Stimulated activated CD4-positive, alpha-beta T cell treated with anti-CD3 and anti-CD28 coated beads, Interleukin-2, amount 100 ng/mL, for 24 hours (primary cell): ENCODE results near the gene RPS26.
"Not testable (repeated sequence)": the region's sequence is repeated elsewhere in the genome, so short reads cannot be mapped to it uniquely, and the experiment has no call there.

ENCODE experiments used
- DNase-seq, 2 donors: peaks; one replicate each; pipeline ENCODE4 v3.0.0-alpha.2; 2020

RPS26 gene

DNA sequence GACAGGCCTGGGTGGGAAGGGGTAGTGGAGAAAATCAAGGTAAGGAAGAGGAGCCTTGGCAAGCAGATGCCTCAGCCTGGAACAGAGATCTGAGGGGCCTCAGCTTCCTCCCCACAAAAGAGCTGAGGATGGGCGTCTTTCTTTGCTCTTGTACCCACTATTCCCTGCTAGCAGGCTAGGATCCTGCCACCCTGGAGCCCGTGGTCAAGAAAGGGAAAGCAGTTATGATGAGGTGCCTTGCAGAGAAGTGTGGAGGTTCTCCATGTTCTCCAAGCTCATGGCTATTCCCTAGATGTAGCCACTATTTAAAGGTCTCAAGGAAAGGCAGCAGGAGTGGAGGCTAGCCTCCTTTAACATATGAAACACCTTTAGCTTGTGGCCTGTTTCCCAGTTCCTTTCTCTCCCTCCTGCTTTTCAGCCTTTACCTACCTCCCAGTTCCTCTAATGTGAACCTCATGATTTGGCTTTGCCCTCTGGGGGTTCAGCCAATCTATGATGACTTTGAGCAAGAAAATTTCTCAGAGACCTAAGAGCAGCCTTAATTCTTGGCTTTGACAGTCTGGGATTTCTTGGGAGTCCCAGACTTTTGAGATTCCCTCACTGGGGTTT, 19.7 kb upstream of the RPS26 start:
- DNase-seq: no peak

DNA sequence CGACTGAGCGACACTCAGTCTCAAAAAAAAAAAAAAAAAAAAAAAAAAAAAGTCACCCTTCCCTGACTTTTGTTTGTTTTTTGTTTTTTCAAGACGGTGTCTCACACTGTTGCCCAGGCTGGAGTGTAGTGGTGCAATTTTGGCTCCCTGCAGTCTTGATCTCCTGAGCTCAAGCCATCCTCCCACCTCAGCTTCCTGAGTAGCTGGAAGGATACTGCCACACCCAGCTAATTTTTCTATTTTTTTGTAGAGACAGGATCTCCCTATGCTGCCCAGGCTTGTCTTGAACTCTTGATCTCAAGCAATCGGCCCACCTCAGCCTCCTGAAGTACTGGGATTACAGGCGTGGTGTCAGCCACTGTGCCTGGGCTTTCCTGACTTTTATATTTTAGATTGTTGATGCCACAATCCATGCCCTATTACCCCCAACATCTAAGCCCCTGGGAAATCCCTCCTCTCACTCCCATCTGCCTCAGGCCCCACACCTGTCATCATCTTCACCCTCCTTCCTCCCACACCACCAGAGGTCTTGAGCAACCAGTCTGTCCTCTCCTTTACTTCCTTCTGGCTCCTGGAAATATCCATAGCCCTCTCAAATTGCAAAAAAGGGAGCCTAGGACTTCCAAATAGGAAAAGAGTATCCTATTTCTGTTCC, 13.1 kb upstream of the RPS26 start:
- DNase-seq: no peak

DNA sequence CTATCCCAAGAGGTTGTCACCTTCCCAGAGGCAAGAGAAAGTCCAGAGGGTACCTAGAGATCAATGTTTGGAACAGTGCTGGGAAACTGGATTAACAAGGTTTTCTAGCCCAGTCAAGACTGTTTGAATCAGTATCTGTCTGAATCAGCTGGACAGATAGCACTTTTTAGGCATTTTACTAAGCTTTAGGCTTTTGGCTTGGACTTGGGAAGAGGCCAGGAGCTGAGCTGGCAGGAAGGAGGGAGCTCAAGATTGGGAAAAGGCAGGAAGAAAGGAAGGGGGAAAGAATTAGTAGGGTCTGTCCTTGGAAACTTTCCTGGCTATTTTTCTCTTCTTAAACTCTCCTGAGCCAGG, 12.6 kb upstream of the RPS26 start:
- no peak for DNase-seq

DNA sequence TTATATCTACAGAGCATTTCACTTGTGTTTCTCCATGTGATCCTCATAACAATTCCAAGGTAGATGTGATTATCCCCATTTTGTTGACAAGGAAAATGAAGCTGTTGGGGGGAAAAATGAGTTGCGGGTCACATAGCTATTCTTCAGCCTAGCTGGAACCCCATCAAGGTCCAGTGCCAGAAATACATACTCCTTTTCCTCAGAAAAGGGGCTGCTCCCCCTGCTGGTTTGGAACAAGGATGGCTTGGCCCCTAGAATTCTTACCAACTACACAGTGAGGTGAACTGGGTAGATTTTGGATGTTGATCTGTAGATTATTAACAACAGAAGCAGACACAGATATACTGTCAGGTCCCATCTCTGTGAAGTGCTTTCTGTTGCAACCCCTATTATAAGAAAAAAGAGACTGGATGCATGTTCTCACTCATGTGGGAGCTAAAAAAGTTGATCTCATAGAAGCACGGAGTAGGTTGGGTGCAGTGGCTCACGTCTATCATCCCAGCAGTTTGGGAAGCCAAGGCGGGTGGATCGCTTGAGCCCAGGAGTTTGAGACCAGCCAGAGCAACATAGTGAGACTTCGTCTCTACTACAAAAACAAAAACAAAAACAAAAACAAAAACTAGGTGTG, 11.9 kb upstream of the RPS26 start:
- DNase-seq: peak in 1 of 2 donors; percentile 57

DNA sequence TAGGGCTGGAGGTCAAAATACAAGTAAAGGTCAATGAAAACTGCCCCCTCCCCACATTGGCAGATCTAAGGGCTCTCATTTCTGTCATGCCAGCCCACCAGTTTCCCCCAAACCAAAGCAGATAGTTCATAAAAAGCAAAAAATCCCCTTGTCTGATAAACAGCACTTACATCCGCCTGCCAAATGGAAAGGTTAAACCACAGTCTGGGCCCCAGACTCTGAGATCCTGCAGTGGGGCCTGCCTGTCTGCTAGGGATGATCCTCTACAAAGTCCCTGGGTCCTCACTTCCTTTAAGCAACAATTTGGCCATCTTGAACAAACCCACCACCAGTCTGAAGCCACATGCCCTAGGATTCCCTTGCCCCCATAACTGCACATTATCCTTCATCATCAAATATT, 9.7 kb upstream of the RPS26 start:
- DNase-seq: no peak

DNA sequence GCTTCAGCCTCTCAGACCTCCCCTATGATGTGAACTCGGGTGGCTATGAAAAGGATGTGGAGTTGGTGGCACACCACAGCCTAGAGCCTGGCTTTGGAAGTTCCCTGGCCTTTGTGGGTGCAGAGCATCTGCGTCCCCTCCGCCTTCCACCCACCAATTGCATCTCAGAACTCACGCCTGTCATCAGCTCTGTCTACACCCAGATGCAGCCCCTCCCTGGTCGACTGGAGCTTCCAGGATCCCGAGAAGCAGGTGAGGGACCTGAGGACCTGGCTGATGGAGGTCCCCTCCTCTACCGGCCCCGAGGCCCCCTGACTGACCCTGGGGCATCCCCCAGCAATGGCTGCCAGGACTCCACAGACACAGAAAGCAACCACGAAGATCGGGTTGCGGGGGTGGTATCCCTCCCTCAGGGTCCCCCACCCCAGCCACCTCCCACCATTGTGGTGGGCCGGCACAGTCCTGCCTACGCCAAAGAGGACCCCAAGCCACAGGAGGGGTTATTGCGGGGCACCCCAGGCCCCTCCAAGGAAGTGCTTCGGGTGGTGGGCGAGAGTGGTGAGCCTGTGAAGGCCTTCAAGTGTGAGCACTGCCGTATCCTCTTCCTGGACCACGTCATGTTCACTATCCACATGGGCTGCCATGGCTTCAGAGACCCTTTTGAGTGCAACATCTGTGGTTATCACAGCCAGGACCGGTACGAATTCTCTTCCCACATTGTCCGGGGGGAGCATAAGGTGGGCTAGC, 7.0 kb upstream of the RPS26 start:
- no peak for DNase-seq

DNA sequence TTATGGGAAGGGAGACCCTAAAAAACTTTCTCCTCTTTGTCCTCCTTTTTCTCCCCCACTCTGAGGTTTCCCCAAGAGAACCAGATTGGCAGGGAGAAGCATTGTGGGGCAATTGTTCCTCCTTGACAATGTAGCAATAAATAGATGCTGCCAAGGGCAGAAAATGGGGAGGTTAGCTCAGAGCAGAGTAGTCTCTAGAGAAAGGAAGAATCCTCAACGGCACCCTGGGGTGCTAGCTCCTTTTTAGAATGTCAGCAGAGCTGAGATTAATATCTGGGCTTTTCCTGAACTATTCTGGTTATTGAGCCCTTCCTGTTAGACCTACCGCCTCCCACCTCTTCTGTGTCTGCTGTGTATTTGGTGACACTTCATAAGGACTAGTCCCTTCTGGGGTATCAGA, 4.6 kb upstream of the RPS26 start:
- DNase-seq: no peak

DNA sequence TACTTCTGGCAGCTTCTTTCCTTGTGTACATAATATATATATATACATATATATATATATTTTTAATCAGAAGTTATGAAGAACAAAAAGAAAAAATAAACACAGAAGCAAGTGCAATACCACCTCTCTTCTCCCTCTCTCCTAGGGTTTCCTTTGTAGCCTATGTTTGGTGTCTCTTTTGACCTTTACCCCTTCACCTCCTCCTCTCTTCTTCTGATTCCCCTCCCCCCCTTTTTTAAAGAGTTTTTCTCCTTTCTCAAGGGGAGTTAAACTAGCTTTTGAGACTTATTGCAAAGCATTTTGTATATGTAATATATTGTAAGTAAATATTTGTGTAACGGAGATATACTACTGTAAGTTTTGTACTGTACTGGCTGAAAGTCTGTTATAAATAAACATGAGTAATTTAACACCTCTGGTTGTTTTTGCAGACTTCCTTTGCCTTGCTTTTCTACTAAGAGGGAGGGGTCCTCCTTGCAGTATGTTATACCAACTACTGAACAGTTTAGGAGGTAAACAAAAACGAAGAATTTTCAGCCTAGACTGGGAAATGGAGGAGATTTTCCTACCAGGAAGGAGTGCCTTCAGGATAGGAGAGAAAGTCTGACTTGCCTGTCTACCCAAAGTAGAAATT, 3.6 kb upstream of the RPS26 start:
- no peak for DNase-seq

DNA sequence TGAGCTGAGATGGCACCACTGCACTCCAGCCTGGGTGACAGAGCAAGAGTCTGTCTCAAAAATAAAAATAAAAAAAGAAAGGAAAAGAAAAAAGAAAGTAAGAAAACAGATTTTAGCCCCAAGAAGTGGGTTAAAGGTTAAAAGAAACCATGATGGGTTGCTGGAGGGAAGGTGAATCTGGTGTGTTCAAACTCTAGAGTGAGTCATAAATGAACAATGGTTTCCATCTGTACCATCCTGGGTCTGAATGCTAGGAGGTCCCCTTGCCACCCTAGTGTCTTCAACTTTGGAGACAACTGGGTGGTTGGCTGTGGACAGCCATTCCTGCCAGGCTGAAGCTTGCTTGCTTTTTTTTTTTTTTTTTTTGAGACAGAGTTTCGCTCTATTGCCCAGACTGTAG, 1.6 kb upstream of the RPS26 start:
- DNase-seq: no peak

DNA sequence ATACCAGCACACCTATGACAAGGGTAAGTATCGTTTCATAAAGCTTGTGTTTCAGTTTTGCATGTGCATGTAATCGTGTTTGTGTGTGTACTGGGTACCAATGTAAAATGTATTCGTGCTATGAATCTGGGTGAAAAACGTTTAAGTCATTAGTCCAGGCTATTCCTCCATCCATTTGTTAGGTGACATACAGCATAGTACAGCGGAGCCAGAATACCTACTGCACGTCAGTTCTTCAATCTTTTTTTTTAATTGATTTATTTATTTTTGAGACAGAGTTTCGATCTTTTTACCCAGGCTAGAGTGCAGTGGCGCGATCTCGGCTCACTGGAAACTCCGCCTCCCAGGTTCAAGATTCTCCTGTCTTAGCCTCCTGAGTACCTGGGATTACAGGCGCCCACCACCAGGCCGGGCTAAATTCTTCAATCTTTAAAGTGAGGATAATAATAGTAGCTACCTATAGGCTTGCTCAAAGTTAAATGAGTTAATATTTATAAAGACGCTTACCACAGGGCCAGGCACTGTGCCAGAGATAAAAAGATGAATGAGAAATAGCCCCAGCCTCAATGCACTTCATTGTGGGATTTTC, 661 bp upstream of the RPS26 start:
- no peak for DNase-seq

DNA sequence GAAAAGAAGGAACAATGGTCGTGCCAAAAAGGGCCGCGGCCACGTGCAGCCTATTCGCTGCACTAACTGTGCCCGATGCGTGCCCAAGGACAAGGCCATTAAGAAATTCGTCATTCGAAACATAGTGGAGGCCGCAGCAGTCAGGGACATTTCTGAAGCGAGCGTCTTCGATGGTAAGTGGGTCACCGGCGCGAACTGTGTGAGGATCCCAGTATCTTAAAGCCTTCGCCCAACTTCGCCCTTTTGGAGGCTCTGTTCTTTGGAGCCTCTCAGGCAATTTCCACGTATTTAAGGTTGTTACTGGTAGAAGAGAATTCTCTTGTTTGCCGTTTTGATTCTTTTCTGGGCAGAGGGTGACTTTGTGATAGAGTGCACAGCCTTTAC, 704 bp downstream of the RPS26 start:
- DNase-seq: not testable (repeated sequence)

DNA sequence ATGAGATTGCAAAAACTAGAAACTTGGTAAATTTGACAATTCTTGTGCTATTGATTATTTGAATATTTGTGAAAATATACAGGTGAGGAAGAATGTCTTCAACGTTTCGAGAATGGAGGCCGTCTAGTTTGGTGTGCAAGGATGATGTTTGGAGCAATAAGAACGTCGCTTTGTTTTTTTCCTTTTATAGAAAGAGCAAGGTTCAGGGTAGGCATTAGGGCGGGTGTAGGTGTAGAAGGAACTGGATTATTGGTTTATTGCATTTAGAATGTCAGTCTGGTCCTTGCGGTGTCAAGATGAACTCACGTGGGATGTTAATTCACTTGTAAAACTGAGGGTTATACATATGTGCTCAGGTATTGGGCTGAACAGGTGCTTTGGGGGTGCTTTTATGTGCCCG, 1.1 kb downstream of the RPS26 start:
- no peak for DNase-seq

DNA sequence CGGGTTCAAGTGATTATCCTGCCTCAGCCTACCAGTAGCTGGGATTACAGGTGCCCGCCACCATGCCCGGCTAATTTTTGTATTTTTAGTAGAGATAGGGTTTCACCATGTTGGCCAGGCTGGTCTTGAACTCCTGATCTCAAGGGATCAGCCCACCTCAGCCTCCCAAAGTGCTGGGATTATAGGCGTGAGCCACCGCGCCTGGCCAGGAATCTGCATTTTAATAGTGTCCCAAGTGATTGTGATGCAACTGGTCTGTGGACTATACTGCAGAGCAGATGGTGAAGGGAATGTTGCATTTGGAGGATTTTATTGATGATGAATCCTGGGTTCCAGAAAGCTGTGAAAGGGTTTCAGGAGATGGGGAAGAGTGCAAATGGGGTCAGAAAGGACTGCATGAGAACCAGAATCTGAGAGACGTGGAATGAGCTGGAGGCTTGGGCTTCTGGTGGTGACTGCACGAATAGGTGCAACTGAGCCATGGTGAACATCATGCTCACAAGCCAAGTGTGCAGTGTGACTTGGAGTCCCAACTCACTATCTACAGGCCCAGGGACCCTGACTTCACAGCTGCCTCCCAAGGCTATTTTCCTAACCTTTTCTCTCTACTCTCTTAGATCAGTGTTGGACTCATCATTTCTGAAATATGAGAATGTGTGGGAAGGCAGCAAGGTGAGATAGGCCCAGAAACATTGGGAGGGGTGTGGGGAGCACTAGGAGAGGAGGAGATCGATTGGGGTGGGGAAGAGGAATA, 4.5 kb downstream of the RPS26 start:
- peak in 1 of 2 donors; percentile 25 for DNase-seq

DNA sequence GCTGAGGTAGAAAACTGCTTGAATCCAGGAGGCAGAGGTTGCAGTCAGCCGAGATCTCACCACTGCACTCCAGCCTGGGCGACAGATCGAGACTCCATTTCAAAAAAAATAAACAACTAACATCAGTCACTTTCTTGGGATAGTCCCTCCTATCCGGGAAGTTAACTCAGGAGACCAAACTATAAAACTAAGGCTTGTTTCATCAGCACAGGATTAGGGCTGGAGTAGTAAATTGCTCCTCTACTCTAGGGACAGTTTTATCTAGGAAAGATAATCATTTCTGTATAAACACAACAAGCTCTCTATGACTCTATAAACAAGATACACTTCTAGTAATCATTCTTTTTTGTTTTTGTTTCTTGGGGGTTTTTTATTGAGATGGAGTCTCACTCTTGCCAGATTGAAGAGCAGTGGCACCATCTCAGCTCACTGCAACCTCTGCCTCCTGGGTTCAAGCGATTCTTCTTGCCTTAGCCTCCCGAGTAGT, 11.7 kb downstream of the RPS26 start:
- no peak for DNase-seq

DNA sequence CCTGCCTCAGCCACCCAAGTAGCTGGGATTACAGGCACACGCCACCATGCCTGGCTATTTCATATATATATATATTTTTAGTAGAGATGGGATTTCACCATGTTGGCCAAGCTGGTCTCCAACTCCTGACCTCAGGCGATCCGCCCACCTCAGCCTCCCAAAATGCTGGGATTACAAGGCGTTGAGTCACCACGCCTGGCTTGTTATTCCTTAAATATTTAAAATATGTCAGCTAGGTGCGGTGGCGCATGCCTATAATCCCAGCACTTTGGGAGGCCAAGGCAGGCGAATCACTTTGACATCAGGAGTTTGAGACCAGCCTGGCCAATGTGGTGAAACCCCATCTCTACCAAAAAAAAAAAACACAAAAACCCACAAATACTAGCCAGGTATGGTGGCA, 18.2 kb downstream of the RPS26 start:
- DNase-seq: not testable (repeated sequence)

DNA sequence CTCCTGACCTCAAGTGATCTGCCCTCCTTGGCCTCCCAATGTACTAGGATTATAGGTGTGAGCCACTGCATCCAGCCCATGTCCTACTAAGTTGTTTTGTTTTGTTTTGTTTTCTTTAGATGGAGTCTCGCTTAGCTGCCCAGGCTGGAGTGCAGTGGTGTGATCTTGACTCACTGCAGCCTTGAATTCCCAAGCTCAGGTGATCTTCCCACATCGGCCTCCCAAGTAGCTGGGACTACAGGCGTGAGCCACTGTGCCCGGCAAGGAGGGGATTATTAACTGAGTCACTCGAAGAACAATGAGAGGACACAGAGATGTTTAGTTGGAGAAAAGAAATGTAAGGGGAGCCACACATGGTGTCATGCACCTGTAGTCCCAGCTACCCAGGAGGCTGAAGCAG, 20.3 kb downstream of the RPS26 start:
- DNase-seq: no peak

DNA sequence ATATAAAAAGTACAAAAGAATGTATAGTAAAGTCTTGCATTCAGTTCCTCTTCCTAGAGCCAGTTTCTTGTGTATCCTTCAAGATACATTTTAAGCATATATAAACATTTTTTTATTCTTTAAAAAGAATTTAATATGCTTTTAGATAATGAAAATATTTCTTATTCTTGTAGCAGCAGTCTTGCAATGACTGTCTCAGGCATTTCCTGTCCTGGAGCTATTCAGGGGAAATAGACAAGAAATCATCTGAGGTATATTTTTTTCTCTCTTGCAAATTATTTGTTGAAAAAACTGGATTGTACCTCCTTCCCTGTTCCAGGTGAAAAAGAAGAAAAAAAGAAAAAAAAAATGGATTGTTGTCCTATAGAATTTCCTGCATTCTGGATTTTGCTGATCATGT, 21.3 kb downstream of the RPS26 start:
- DNase-seq: no peak

DNA sequence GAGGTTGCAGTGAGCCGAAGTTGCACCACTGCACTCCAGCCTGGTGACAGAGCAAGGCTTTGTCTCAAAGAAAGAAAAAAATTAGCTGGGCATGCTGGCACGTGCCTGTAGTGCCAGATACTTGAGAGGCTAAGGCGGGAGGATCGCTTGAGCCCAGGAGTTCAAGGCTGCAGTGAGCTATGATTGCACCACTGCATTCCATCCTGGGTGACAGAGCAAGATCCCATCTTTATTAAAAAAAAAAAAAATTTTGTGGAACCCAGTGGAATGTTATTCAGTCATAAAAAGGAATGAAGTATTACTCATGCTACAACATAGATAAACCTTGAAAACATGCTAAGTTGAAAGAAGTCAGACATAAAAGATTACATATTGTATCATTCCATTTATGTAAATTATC, 29.9 kb downstream of the RPS26 start:
- DNase-seq: no peak

DNA sequence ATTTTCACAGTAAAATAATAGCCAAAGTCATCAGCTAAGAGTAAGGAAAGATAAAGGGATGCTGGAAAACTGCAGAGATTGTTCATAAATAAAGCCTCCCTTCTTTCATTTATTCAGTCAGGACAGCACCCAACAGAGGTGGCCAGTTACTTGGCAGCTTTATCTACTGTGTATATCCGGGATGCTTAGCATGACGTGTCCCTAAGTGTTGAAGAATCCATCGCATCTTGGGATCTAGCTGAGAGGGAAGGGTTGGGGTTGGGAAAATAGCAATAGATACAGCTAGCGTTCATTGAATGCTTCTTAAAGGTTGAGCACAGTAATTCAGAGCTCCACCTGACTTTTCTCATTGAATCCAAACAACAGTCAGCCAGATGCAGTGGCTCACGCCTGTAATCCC, 32.7 kb downstream of the RPS26 start:
- DNase-seq: no peak

DNA sequence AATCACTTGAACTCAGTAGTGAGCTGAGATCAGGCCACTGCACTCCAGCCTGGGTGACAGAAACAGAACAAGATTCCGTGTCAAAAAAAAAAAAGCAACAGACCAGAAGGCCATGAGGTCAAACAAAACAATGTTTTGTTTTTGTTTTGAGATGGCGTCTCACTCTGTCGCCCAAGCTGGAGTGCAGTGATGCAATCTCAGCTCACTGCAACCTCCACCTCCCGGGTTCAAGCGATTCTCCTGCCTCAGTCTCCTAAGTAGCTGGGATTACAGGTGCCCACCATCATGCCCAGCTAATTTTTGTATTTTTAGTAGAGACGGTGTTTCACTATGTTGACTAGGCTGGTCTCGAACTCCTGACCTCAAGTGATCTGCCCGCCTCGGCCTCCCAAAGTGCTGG, 36.2 kb downstream of the RPS26 start:
- not testable (repeated sequence) for DNase-seq

DNA sequence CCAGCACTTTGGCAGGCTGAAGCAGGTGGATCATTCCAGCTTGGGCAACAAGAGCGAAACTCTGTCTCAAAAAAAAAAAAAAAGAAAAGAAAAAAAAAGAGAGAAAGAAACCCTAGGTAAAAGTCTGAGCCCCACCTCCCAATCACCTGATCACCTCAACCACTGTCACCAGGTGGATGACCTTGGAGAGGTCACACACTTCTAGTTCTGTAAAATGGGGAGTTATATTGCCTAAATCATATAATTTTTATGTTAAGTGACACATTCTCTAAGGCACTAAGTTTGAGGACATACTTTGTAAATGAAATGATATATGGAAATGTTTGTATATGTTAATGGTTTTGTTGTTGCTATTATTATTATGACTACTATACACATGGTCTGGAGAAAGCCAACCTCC, 36.7 kb downstream of the RPS26 start:
- DNase-seq: no peak
